ENCODE results near the gene CIZ1.

The CIZ1 gene

DNA sequence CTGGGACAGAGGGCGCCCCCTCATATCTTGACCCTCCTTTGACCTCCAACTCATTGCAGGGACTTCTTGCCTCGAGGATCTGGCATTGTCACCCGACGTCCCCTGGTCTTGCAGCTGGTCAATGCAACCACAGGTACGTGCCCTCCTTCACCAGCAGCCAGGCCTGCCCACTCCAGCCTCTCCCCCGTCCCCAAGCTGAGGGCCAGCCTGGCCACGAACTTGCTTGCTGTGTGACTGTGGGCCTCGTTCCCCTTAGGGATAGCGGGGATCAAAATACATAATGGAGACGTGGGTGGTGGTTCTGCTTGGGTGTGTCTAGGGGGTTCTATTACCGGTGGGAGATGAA is 26.8 kb upstream of the CIZ1 start:
- H3K4me3 ChIP-seq (IDR thresholded peaks at IDR 0.05; ENCODE audit: insufficient read depth, low read depth, low read length) = no peak overlapping the region
- H3K36me3 ChIP-seq (ENCODE audit: insufficient read depth) = no peaks in the 10 kb centered on the region
- H2AFZ ChIP-seq (ENCODE audit: low read depth) = peak overlapping the region; percentile 61
- H3K79me2 ChIP-seq (ENCODE audit: insufficient read depth, low read depth) = no peaks in the 10 kb centered on the region
- H3K27ac ChIP-seq = no peak overlapping the region
- peaks cover 41% of the 10 kb centered on the region for H3K27me3 ChIP-seq (ENCODE audit: insufficient read depth, low read depth)
- no peaks in the 10 kb centered on the region for H4K20me1 ChIP-seq (ENCODE audit: insufficient read depth)
- peaks cover 8% of the 10 kb centered on the region for H3K4me1 ChIP-seq (ENCODE audit: low read depth, poor library complexity, severe bottlenecking)
- TF ChIP-seq, protein P1, sequence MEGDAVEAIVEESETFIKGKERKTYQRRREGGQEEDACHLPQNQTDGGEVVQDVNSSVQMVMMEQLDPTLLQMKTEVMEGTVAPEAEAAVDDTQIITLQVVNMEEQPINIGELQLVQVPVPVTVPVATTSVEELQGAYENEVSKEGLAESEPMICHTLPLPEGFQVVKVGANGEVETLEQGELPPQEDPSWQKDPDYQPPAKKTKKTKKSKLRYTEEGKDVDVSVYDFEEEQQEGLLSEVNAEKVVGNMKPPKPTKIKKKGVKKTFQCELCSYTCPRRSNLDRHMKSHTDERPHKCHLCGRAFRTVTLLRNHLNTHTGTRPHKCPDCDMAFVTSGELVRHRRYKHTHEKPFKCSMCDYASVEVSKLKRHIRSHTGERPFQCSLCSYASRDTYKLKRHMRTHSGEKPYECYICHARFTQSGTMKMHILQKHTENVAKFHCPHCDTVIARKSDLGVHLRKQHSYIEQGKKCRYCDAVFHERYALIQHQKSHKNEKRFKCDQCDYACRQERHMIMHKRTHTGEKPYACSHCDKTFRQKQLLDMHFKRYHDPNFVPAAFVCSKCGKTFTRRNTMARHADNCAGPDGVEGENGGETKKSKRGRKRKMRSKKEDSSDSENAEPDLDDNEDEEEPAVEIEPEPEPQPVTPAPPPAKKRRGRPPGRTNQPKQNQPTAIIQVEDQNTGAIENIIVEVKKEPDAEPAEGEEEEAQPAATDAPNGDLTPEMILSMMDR (conservative IDR thresholded peaks at IDR 0.05; ENCODE audit: low read depth, low read length) = no peak
- no peak overlapping the region for H3K9ac ChIP-seq
- peak overlapping the region; percentile 81 for H3K4me2 ChIP-seq

DNA sequence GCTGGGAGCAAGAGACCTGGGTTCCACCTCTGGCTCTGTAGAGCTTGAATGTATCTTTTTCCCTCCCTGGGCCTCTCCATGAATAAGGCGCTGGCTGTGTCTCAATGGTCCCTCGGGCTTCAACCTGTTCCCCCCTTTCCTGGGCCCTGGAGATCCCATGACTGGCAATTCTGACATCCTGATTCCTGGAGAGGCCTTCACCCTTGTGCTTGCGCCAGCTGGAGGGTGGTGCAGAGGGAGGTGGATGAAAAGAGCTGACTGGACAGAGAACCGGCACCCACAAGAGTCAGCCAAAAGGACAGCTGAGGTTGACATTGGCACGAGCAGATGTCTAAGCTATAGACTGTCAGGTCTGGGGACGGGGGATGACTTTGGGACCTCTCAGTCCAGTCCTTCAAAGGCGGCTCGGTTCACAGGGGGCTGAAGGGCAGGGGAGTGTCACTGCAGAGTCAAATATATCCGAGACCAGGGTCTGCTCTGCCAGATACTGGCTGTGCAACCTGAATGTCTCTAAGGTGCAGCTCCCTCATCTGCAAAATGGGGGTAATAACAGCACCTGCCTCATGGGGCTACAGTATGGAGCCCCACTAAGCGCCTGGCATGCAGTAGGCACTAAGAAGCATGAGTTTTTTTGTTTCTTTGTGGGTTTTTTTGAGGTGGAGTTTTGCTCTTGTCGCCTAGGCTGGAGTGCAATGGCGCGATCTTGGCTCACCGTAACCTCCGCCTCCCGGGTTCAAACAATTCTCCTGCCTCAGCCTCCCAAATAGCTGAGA is 25.6 kb upstream of the CIZ1 start:
- Histone ChIP-seq H3K4me3 (IDR thresholded peaks at IDR 0.05; ENCODE audit: insufficient read depth, low read depth, low read length) (no peak overlapping the region), H2AFZ (ENCODE audit: low read depth) (no peak overlapping the region), H3K4me1 (ENCODE audit: low read depth, poor library complexity, severe bottlenecking) (peaks cover 8% of the 10 kb centered on the region), H3K4me2 (no peak overlapping the region), H3K27me3 (ENCODE audit: insufficient read depth, low read depth) (peaks cover 43% of the 10 kb centered on the region), H3K27ac (no peak overlapping the region), H3K9ac (no peak overlapping the region), H4K20me1 (ENCODE audit: insufficient read depth) (no peaks in the 10 kb centered on the region), H3K79me2 (ENCODE audit: insufficient read depth, low read depth) (no peaks in the 10 kb centered on the region), H3K36me3 (ENCODE audit: insufficient read depth) (no peaks in the 10 kb centered on the region)
- TF ChIP-seq, protein P1 (conservative IDR thresholded peaks at IDR 0.05; ENCODE audit: low read depth, low read length) = no peak

DNA sequence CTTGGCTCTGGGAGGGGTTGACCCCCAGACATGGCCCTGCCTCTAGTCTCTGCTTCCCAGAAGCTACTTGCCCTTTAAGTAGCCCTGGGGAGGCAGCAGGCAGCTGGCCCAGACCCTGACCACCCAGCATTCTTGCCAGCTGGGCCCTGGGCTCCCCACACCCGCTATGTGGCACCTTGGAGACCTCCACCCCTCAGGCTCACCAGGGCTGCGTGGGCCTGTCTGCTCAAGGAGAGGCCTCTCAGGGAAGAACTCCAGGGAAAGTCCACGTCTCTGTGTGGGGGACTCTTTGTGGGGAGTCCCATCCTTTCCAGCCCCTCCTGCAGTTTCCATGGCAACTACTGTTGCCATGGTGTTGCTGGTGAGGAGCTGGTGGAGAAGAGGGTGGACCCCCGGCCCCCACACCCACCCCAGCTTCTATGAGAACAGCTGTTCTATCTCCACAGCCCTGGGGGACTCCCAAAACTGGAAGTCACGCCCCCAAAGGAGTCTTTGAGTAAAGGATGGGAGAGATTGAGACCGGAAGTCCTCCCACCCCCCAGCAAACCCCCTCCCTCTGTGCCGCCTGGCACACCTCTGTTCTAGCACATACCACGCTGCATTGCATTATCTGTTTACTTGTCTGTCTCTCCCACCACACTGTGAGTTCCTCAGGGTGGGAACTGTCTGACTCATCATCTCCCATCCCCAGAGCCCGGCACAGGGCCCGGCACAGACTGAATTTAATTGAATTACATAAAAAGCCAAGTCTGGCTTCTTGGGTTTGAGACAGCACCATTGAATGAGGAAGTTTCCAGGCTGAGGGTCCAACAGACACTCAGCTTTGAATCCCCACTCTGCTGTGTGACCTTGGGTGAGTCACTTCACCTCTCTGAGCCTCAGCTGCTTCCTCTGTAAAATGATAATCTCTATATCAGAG is 24.4 kb upstream of the CIZ1 start:
- Histone ChIP-seq H3K4me3 (IDR thresholded peaks at IDR 0.05; ENCODE audit: insufficient read depth, low read depth, low read length) (no peak overlapping the region), H3K9ac (no peak overlapping the region), H3K27ac (no peak overlapping the region), H3K79me2 (ENCODE audit: insufficient read depth, low read depth) (no peaks in the 10 kb centered on the region), H4K20me1 (ENCODE audit: insufficient read depth) (no peaks in the 10 kb centered on the region), H3K27me3 (ENCODE audit: insufficient read depth, low read depth) (peaks cover 37% of the 10 kb centered on the region), H2AFZ (ENCODE audit: low read depth) (no peak overlapping the region), H3K4me2 (no peak overlapping the region), H3K36me3 (ENCODE audit: insufficient read depth) (no peaks in the 10 kb centered on the region), H3K4me1 (ENCODE audit: low read depth, poor library complexity, severe bottlenecking) (peaks cover 8% of the 10 kb centered on the region)
- TF ChIP-seq, protein P1 (conservative IDR thresholded peaks at IDR 0.05; ENCODE audit: low read depth, low read length) = no peak

DNA sequence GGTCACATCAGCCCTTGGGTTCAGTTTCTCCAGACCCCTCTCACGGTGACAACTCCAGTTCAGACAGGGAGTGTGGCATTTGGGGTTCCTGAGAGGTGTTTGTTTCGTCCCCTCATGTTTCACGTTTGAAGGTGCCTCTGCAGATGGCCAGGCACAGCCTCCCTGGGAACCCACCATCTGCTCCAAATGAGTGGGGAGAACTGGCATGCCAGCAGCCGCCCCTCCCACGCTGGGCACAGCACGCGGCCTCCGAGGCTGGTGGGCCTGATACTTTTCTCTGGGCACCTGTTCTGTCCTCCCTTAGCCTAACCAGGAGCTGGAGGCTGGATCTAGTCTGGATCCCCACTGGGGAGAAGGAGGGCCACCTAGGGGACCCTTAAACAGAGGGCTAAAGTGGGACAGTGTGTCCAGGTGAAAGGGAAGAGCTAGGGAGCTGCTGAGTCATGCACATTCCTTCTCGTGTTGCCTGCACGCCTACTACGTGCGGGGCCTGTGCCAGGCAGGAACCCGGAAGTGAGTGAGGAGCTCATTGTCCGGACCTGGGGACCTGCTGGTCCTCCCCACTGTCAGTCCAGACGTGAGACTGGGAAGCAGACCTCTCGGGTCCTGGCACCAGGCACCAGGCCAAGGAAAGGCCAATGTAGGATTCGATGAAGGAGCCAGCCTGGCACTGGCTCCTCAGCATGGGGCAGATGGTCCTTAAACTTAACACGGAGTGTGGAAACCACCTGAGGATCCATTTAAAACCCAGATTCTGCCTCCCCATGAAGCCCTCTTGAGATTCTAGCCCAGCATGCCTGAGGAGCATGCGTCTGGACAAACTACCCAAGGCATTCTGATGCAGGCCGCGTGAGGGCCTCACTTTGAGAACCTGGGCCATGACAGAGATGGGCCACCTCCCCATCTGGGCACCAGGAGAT is 23.5 kb upstream of the CIZ1 start:
- H3K27ac ChIP-seq = no peak overlapping the region

More for the DNA sequence above, 23.5 kb upstream of the CIZ1 start:
- H3K4me3 ChIP-seq (IDR thresholded peaks at IDR 0.05; ENCODE audit: insufficient read depth, low read depth, low read length) = no peak overlapping the region
- no peaks in the 10 kb centered on the region for H4K20me1 ChIP-seq (ENCODE audit: insufficient read depth)
- TF ChIP-seq, protein P1 (conservative IDR thresholded peaks at IDR 0.05; ENCODE audit: low read depth, low read length) = no peak
- no peak overlapping the region for H2AFZ ChIP-seq (ENCODE audit: low read depth)
- peaks cover 27% of the 10 kb centered on the region for H3K27me3 ChIP-seq (ENCODE audit: insufficient read depth, low read depth)
- no peaks in the 10 kb centered on the region for H3K79me2 ChIP-seq (ENCODE audit: insufficient read depth, low read depth)
- H3K9ac ChIP-seq = no peak overlapping the region
- peaks cover 8% of the 10 kb centered on the region for H3K4me1 ChIP-seq (ENCODE audit: low read depth, poor library complexity, severe bottlenecking)
- no peaks in the 10 kb centered on the region for H3K36me3 ChIP-seq (ENCODE audit: insufficient read depth)
- no peak overlapping the region for H3K4me2 ChIP-seq
